Coronary artery (tissue), 2 donors: ENCODE results near the gene OVCH1.
"Not testable (repeated sequence)": the region's sequence is repeated elsewhere in the genome, so short reads cannot be mapped to it uniquely, and the experiment has no call there.

Source experiments
- DNase-seq: peaks from one replicate; pipeline ENCODE4 v3.0.0-alpha.2; 2017; ENCODE audit warnings: low spot score
- H3K27ac ChIP-seq, 2 donors: fragments of 200-600 bp; sonication (generic); one replicate each; pipeline ENCODE4 v1.5.1; 2016 to 2019
- H3K4me3 ChIP-seq: fragments of 200-600 bp; sonication (generic); 2 replicates; pipeline ENCODE4 v1.5.1; 2016; ENCODE audit warnings: mild to moderate bottlenecking, moderate library complexity
- TF ChIP-seq, protein P1 (sequence below): fragments of 200-600 bp; sonication (generic); IDR thresholded peaks from one replicate; pipeline ENCODE4 v1.5.1; 2019; ENCODE audit warnings: antibody characterized with exemption

Gene OVCH1

GRCh38 chr12:29396774-29397173 is 100.7 kb downstream of the OVCH1 start:
- TF ChIP-seq, protein P1, sequence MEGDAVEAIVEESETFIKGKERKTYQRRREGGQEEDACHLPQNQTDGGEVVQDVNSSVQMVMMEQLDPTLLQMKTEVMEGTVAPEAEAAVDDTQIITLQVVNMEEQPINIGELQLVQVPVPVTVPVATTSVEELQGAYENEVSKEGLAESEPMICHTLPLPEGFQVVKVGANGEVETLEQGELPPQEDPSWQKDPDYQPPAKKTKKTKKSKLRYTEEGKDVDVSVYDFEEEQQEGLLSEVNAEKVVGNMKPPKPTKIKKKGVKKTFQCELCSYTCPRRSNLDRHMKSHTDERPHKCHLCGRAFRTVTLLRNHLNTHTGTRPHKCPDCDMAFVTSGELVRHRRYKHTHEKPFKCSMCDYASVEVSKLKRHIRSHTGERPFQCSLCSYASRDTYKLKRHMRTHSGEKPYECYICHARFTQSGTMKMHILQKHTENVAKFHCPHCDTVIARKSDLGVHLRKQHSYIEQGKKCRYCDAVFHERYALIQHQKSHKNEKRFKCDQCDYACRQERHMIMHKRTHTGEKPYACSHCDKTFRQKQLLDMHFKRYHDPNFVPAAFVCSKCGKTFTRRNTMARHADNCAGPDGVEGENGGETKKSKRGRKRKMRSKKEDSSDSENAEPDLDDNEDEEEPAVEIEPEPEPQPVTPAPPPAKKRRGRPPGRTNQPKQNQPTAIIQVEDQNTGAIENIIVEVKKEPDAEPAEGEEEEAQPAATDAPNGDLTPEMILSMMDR: no peak
- no peak overlapping the region for H3K27ac ChIP-seq
- no peak for DNase-seq
- H3K4me3 ChIP-seq: no peak overlapping the region

DNA sequence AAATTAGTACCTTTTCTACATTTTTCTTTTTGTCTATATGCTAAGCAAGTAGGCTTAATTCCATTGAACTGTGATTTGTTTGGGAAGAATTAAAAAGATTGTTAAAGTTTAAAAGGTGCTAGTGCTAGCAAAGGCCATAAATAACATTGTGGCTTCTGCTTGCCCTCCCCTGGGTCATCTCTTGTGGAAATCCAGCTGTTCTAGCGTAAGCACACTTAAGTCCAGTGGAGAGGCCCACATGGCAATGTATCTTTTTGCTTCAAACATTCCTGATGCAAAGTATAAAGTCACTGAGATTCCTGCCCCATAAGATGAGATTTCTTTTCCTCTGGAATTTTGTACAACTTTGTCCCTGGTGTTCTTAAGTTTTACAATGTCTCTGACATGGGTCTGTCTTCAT is 102.1 kb downstream of the OVCH1 start:
- TF ChIP-seq, protein P1: no peak
- DNase-seq: no peak
- Histone ChIP-seq H3K4me3 (no peak overlapping the region), H3K27ac (no peak overlapping the region)

DNA sequence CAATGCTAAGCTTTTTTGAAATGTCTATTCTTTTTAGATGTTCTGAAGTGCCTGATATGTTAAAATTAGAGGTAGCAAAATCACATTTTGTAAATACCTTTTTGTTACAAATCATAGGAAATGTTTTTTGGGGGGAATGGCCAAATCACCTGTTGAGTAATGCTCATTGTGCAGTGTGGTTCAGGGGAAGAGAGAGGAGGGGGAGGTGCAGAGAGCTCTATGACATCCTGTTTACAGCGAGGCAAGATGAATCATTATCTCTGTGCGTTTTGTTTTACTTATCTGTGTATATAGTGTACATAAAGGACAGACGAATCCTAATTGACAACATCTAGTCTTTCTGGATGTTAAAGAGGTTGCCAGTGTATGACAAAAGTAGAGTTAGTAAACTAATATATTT is 107.1 kb downstream of the OVCH1 start:
- not testable (repeated sequence) for DNase-seq, H3K27ac ChIP-seq, H3K4me3 ChIP-seq

GRCh38 chr12:29389295-29389919 is 108.1 kb downstream of the OVCH1 start:
- TF ChIP-seq, protein P1: no peak
- DNase-seq: no peak
- H3K27ac ChIP-seq: no peak overlapping the region
- no peak overlapping the region for H3K4me3 ChIP-seq

GRCh38 chr12:29386084-29386680 is 111.3 kb downstream of the OVCH1 start:
- not testable (repeated sequence) for H3K27ac ChIP-seq, H3K4me3 ChIP-seq, DNase-seq

GRCh38 chr12:29385194-29385593 is 112.3 kb downstream of the OVCH1 start:
- H3K4me3 ChIP-seq, DNase-seq, H3K27ac ChIP-seq: not testable (repeated sequence)

GRCh38 chr12:29382251-29382650 is 115.2 kb downstream of the OVCH1 start:
- Histone ChIP-seq H3K4me3 (no peak overlapping the region), H3K27ac (no peak overlapping the region)
- DNase-seq: no peak
- TF ChIP-seq, protein P1: no peak

DNA sequence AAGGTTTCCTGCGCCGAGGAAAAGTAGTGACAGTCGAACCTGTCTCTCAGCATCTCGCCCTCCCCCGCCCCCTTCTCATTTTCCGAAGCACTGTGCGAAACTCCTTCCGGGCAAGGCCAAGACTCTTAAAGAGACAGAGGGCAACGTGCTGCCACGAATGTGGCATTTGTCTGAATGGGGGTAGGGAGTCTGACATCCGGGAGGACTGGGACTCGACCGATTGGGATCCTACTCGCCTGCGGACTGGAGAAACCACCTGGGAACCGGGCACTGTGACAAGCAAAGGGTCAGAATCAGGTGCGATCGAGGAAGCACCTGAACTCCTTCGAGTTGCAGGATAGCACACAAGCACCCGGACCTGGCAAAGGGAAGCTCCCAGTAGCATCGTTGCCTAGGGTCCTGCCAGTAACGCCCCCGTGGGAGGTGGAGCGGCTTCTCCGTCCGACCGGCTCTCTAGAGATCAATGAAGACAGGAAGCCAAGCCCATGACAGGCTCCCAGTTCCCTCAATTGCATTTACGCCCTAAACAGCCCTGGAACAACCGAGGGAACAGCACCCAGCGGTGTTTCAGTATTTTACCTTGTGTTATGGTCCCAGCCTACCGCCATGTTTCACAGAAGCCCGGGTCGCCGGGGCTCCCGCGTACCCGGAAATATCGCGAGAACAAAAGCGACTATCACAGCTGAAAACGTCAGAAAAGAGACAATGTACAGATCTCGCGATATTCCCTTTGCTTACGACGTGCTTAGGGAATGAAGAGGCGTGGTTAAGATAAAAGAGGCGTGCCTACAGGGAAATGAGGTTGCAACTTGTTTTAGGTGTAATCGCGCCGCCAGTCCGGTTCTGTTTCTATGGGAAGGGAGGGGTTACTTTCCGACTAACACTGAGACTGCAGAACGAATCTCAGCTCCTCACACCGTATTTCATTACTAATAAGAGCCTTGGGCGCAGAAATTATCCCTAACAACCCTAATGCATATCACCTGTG is 116.7 kb downstream of the OVCH1 start, which contains the start of gene ERGIC2:
ERGIC2 (minus strand) TSS at position 637 of the 988 bp plus-strand sequence. CDS start 9,539 bp downstream, outside the sequence.
- Histone ChIP-seq H3K27ac (peak within 1 kb of the TSS; percentile 74 to 87), H3K4me3 (peak within 1 kb of the TSS; percentile 90)
- TF ChIP-seq, protein P1: no peak
- peak; percentile 94 for DNase-seq
